ENCODE data around the gene CDC123. TPM values are rescaled to one million over a fixed set of nuclear protein-coding genes. Genes with fewer than 3 reads are reported as not detected.

CDC123 gene
- total and polyA plus RNA-seq, 2 donors (not counting 1 experiment from before 2014, with no cell fraction given): 48.9 to 56.0 TPM

DNA sequence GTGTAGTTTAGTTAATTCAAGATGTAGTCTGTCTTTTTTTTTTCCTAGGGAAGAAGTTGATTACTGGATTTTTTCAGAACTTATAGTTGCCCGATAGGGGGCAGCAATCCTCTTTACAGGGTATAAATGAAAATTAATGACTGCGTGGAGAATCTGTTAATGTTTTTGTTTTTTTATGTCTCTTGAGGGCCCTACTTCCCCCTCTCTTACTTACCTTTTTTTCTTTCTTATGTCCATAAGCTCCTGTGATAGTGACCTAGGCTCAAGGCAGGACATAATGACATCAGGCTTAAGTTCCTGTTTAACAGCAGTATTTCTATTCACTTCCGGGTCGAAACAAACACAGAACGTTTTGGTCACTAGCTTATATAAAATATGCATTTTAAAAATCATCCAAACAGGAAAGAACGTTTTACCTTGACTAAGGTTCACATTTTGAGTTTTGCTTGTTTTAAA is 18.8 kb downstream of the CDC123 start:
- peak overlapping the region; percentile 48 for H3K9ac ChIP-seq (ENCODE audit: low read length)
- intact Hi-C loops (cut with micrococcal nuclease): loop anchor here (1.0 to 2.0 kb wide), 4 partner anchors 19 to 497 kb away; partner anchors contain the start of gene NUDT5

GRCh38 chr10:12218991-12219390 is 23.0 kb downstream of the CDC123 start:
- H3K4me1 ChIP-seq (ENCODE audit: control insufficient read depth in 2 of 2, insufficient read depth in 2 of 2, low read length in 2 of 2): peaks cover 10 to 12% of the 10 kb centered on the region in 2 donors
- ChIA-PET POLR2A (no interaction called here), CTCF (interaction anchor here (1.2 to 1.3 kb wide), 3 partner anchors 19 to 438 kb away, joined by 3 to 6 read pairs (median 4); partner anchors contain the start of genes CDC123 and NUDT5)
- H3K4me2 ChIP-seq (replicated peaks; ENCODE audit: low read depth, low read length, poor library complexity, severe bottlenecking): no peak overlapping the region
- H3K9ac ChIP-seq (ENCODE audit: low read length): no peak overlapping the region
- H3K27me3 ChIP-seq (replicated peaks in 1 of 4; ENCODE audit: control extremely low read depth in 1 of 4, control insufficient read depth in 3 of 4, insufficient read depth in 4 of 4, low read length in 3 of 4): no peaks in the 10 kb centered on the region
- H3K4me3 Mint-ChIP-seq: no peak overlapping the region
- no peaks in the 10 kb centered on the region for H3K27me3 Mint-ChIP-seq
- H3K9me3 ChIP-seq (ENCODE audit: control extremely low read depth in 1 of 3, control insufficient read depth in 2 of 3, insufficient read depth in 1 of 3, low read length in 2 of 3): no peaks in the 10 kb centered on the region
- no peak overlapping the region for H2AFZ ChIP-seq (ENCODE audit: insufficient read depth, low read depth, low read length, poor library complexity, severe bottlenecking)
- intact Hi-C loops (cut with micrococcal nuclease): no loop called here
- no peak overlapping the region for H3K27ac Mint-ChIP-seq
- ATAC-seq (ENCODE audit: low read depth) (no peak), DNase-seq (no peak)
- peaks cover 18 to 52% of the 10 kb centered on the region in 2 experiments for H3K36me3 ChIP-seq (replicated peaks in 1 of 2; ENCODE audit: control extremely low read depth in 1 of 2, control insufficient read depth in 1 of 2, extremely low read depth in 1 of 2, insufficient read depth in 2 of 2, low read length in 1 of 2)
- TF ChIP-seq, protein P1, sequence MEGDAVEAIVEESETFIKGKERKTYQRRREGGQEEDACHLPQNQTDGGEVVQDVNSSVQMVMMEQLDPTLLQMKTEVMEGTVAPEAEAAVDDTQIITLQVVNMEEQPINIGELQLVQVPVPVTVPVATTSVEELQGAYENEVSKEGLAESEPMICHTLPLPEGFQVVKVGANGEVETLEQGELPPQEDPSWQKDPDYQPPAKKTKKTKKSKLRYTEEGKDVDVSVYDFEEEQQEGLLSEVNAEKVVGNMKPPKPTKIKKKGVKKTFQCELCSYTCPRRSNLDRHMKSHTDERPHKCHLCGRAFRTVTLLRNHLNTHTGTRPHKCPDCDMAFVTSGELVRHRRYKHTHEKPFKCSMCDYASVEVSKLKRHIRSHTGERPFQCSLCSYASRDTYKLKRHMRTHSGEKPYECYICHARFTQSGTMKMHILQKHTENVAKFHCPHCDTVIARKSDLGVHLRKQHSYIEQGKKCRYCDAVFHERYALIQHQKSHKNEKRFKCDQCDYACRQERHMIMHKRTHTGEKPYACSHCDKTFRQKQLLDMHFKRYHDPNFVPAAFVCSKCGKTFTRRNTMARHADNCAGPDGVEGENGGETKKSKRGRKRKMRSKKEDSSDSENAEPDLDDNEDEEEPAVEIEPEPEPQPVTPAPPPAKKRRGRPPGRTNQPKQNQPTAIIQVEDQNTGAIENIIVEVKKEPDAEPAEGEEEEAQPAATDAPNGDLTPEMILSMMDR (IDR thresholded peaks at IDR 0.05): no peak
- TF ChIP-seq EZH2 (IDR thresholded peaks at IDR 0.05; ENCODE audit: borderline replicate concordance, insufficient read depth, low read depth, low read length, poor library complexity, severe bottlenecking): no peak
- no peak overlapping the region for H3K27ac ChIP-seq (ENCODE audit: low read length in 2 of 2)
- H3K79me2 ChIP-seq (ENCODE audit: control insufficient read depth, insufficient read depth, low read length): peaks cover 65% of the 10 kb centered on the region
- peaks cover 14% of the 10 kb centered on the region for H3K4me1 Mint-ChIP-seq
- WGBS (ENCODE audit: insufficient coverage): 97% methylated on average over 8 of the region's 8 CpGs
- no peaks in the 10 kb centered on the region for H3K9me3 Mint-ChIP-seq (ENCODE audit: insufficient read depth)
- H4K20me1 ChIP-seq (ENCODE audit: control insufficient read depth, insufficient read depth, low read length, poor library complexity, severe bottlenecking): no peaks in the 10 kb centered on the region
- H3K4me3 ChIP-seq (ENCODE audit: control extremely low read depth in 1 of 5, extremely low read depth in 1 of 5, insufficient read depth in 1 of 5, low read depth in 2 of 5, low read length in 4 of 5): no peak overlapping the region

More for the DNA sequence above, 18.8 kb downstream of the CDC123 start:
- ATAC-seq (ENCODE audit: low read depth): peak; percentile 24
- H3K27ac ChIP-seq (ENCODE audit: low read length in 2 of 2): peak overlapping the region; percentile 53 to 80
- H3K27me3 ChIP-seq (replicated peaks in 1 of 4; ENCODE audit: control extremely low read depth in 1 of 4, control insufficient read depth in 3 of 4, insufficient read depth in 4 of 4, low read length in 3 of 4): no peaks in the 10 kb centered on the region
- H3K4me2 ChIP-seq (replicated peaks; ENCODE audit: low read depth, low read length, poor library complexity, severe bottlenecking): peak overlapping the region; percentile 62
- peaks cover 52% of the 10 kb centered on the region for H3K79me2 ChIP-seq (ENCODE audit: control insufficient read depth, insufficient read depth, low read length)
- H4K20me1 ChIP-seq (ENCODE audit: control insufficient read depth, insufficient read depth, low read length, poor library complexity, severe bottlenecking): no peaks in the 10 kb centered on the region
- H2AFZ ChIP-seq (ENCODE audit: insufficient read depth, low read depth, low read length, poor library complexity, severe bottlenecking): peak overlapping the region; percentile 72
- peak overlapping the region; percentile 80 for H3K4me3 Mint-ChIP-seq
- peak overlapping the region; percentile 92 for H3K27ac Mint-ChIP-seq
- H3K36me3 ChIP-seq (replicated peaks in 1 of 2; ENCODE audit: control extremely low read depth in 1 of 2, control insufficient read depth in 1 of 2, extremely low read depth in 1 of 2, insufficient read depth in 2 of 2, low read length in 1 of 2): peaks cover 23 to 60% of the 10 kb centered on the region in 2 experiments
- CTCF ChIA-PET: interaction anchor here (0.7 to 6.8 kb wide), 55 partner anchors 9 to 884 kb away, joined by 3 to 122 read pairs (median 5); partner anchors contain the start of genes CAMK1D, CDC123 and NUDT5
- H3K9me3 ChIP-seq (ENCODE audit: control extremely low read depth in 1 of 3, control insufficient read depth in 2 of 3, insufficient read depth in 1 of 3, low read length in 2 of 3): no peaks in the 10 kb centered on the region
- TF ChIP-seq, protein P1 (IDR thresholded peaks at IDR 0.05): peak; percentile 90
- TF ChIP-seq EZH2 (IDR thresholded peaks at IDR 0.05; ENCODE audit: borderline replicate concordance, insufficient read depth, low read depth, low read length, poor library complexity, severe bottlenecking): no peak
- H3K4me3 ChIP-seq (ENCODE audit: control extremely low read depth in 1 of 5, extremely low read depth in 1 of 5, insufficient read depth in 1 of 5, low read depth in 2 of 5, low read length in 4 of 5): peak overlapping the region in 4 of 5 experiments; percentile 9 to 42 (median 34)
- H3K4me1 Mint-ChIP-seq: peaks cover 14% of the 10 kb centered on the region
- H3K27me3 Mint-ChIP-seq: no peaks in the 10 kb centered on the region
- DNase-seq: peak; percentile 83
- no peaks in the 10 kb centered on the region for H3K9me3 Mint-ChIP-seq (ENCODE audit: insufficient read depth)
- POLR2A ChIA-PET: interaction anchor here (1.4 kb wide), 1 partner anchor 19 kb away, joined by 4 read pairs; the partner anchor contains the start of genes CDC123 and NUDT5
- H3K4me1 ChIP-seq (ENCODE audit: control insufficient read depth in 2 of 2, insufficient read depth in 2 of 2, low read length in 2 of 2): peaks cover 10 to 12% of the 10 kb centered on the region in 2 donors
- no CpG with 5 or more reads among the region's 6 CpGs for WGBS (ENCODE audit: insufficient coverage)
